IMR-90 (cell line): ENCODE results near the gene CST3. TPM values are rescaled to one million over a fixed set of nuclear protein-coding genes. Genes with fewer than 3 reads are reported as not detected.
"Not testable (repeated sequence)": the region's sequence is repeated elsewhere in the genome, so short reads cannot be mapped to it uniquely, and the experiment has no call there.

Experiments
- ATAC-seq: fragments of 200-7000 bp; cut with Tn5 transposase; 2 replicates; pipeline ENCODE4 v1.9.1; 2020; ENCODE audit warnings: low read depth, mild to moderate bottlenecking, moderate library complexity
- BruUV-seq: library from RNA; stranded (reverse); fragments of 400-500 nt; replicated peaks from 2 replicates; lab custom pipeline; 2021; lab: Mats Ljungman, UMichigan
- CTCF ChIA-PET: fragments of 300-600 bp; formaldehyde crosslinking; extraction: SDS; loops from one replicate; lab custom pipeline; 2021; ENCODE audit warnings: antibody characterized with exemption; lab: Yijun Ruan, JAX
- POLR2A ChIA-PET: fragments of 300-600 bp; sonication (Branson Sonifier 250); formaldehyde crosslinking; loops from one replicate; lab custom pipeline; 2022; ENCODE audit warnings: antibody characterized with exemption; ENCODE audit not compliant: unreplicated experiment; lab: Charles Lee
- DNase-seq: peaks from one replicate; pipeline ENCODE4 v3.0.0; 2013
- H2AFZ ChIP-seq: replicated peaks from 2 replicates; pipeline ENCODE3; 2013; ENCODE audit warnings: low read length, mild to moderate bottlenecking; ENCODE audit not compliant: poor library complexity
- H2AK5ac ChIP-seq: 2 replicates; pipeline ENCODE4 v1.6.1; 2013; ENCODE audit warnings: low read depth, low read length, inconsistent platforms
- H2AK9ac ChIP-seq: replicated peaks from 2 replicates; pipeline ENCODE3; 2013; ENCODE audit warnings: mild to moderate bottlenecking, low read depth, low read length, moderate library complexity; ENCODE audit not compliant: poor library complexity
- H2BK120ac ChIP-seq: 2 replicates; pipeline ENCODE4 v1.6.1; 2013; ENCODE audit warnings: low read depth, low read length, inconsistent platforms
- H2BK15ac ChIP-seq: 3 replicates; pipeline ENCODE4 v1.6.1; 2013; ENCODE audit warnings: low read depth, low read length, inconsistent platforms
- H2BK20ac ChIP-seq: 2 replicates; pipeline ENCODE4 v1.6.1; 2013; ENCODE audit warnings: low read depth, mild to moderate bottlenecking, inconsistent platforms, low read length, moderate library complexity
- H2BK5ac ChIP-seq: 2 replicates; pipeline ENCODE4 v1.6.1; 2013; ENCODE audit warnings: mild to moderate bottlenecking, low read depth, low read length, inconsistent platforms; ENCODE audit not compliant: poor library complexity, severe bottlenecking
- H3K14ac ChIP-seq: replicated peaks from 2 replicates; pipeline ENCODE4 v1.6.1; 2013; ENCODE audit warnings: low read depth, low read length, inconsistent platforms
- H3K18ac ChIP-seq: 2 replicates; pipeline ENCODE4 v1.6.1; 2013; ENCODE audit warnings: low read depth, low read length, control low read depth
- H3K23ac ChIP-seq: 2 replicates; pipeline ENCODE4 v1.6.1; 2013; ENCODE audit warnings: low read depth, low read length, inconsistent platforms
- H3K27ac ChIP-seq: 2 replicates; pipeline ENCODE4 v1.5.1; 2013; ENCODE audit warnings: mild to moderate bottlenecking, control low read depth, low read length; ENCODE audit not compliant: insufficient read depth
- H3K27me3 ChIP-seq: 2 replicates; pipeline ENCODE4 v1.6.1; 2013; ENCODE audit warnings: low read length; ENCODE audit not compliant: control insufficient read depth, insufficient read depth
- H3K36me3 ChIP-seq: 2 replicates; pipeline ENCODE4 v1.6.1; 2013; ENCODE audit warnings: low read length, mixed read lengths; ENCODE audit not compliant: control insufficient read depth, insufficient read depth
- H3K4ac ChIP-seq: 2 replicates; pipeline ENCODE4 v1.6.1; 2013; ENCODE audit warnings: low read depth, low read length, inconsistent platforms
- H3K4me1 ChIP-seq: 2 replicates; pipeline ENCODE4 v1.6.1; 2013; ENCODE audit warnings: low read length, mixed read lengths; ENCODE audit not compliant: control insufficient read depth, insufficient read depth
- H3K4me2 ChIP-seq: 2 replicates; pipeline ENCODE4 v1.6.1; 2013; ENCODE audit warnings: low read depth, mild to moderate bottlenecking, control low read depth, low read length, moderate library complexity
- H3K4me3 ChIP-seq: 2 replicates; pipeline ENCODE4 v1.5.1; 2013; ENCODE audit warnings: low read depth, mild to moderate bottlenecking, control low read depth, low read length, moderate library complexity; ENCODE audit not compliant: insufficient read depth
- H3K56ac ChIP-seq: 2 replicates; pipeline ENCODE4 v1.6.1; 2013; ENCODE audit warnings: low read length, inconsistent platforms; ENCODE audit not compliant: insufficient read depth; ENCODE audit errors: extremely low read depth
- H3K79me1 ChIP-seq, 2 experiments: 2 replicates each; pipeline ENCODE4 v1.6.1; 2013; ENCODE audit warnings: low read length in 2 of 2, inconsistent platforms in 1 of 2, low read depth in 1 of 2
- H3K9ac ChIP-seq: 2 replicates; pipeline ENCODE4 v1.6.1; 2013; ENCODE audit warnings: low read depth, low read length, control low read depth
- H3K9me1 ChIP-seq: 2 replicates; pipeline ENCODE4 v1.6.1; 2013; ENCODE audit warnings: low read length, inconsistent platforms; ENCODE audit not compliant: insufficient read depth
- H3K9me3 ChIP-seq: 2 replicates; pipeline ENCODE4 v1.6.1; 2013; ENCODE audit warnings: low read length; ENCODE audit not compliant: control insufficient read depth, insufficient read depth
- H4K20me1 ChIP-seq: 2 replicates; pipeline ENCODE4 v1.6.1; 2013; ENCODE audit warnings: low read length, inconsistent platforms; ENCODE audit not compliant: insufficient read depth
- H4K5ac ChIP-seq: 2 replicates; pipeline ENCODE4 v1.6.1; 2013; ENCODE audit warnings: mild to moderate bottlenecking, low read depth, low read length, control low read depth
- H4K8ac ChIP-seq, 2 experiments: 2 replicates each; pipeline ENCODE4 v1.6.1; 2013; ENCODE audit warnings: low read depth in 2 of 2, low read length in 2 of 2, control low read depth in 1 of 2, inconsistent platforms in 1 of 2
- H4K91ac ChIP-seq: 2 replicates; pipeline ENCODE4 v1.6.1; 2013; ENCODE audit warnings: low read depth, low read length, inconsistent platforms; ENCODE audit not compliant: insufficient read depth
- WGBS, 2 experiments: methylation state at CpG; one replicate each; pipeline versions ENCODE4 v1.1.5 to v1.1.7; 2013; ENCODE audit warnings: missing lambda C conversion rate in 2 of 2; ENCODE audit not compliant: insufficient read length in 1 of 2; ENCODE audit errors: extremely low coverage in 2 of 2; 5-methylcytosine and 5-hydroxymethylcytosine counted together
- dilution Hi-C: fragments of 300-500 bp; cut with HindIII; formaldehyde crosslinking; loops from one replicate; pipeline ENCODE4 v1.14.3; 2018; ENCODE audit warnings: low sequenced_read_pairs; ENCODE audit not compliant: unreplicated experiment
- in situ Hi-C: fragments of 300-500 bp; cut with MboI; formaldehyde crosslinking; loops from 3 replicates; pipeline ENCODE4 v1.14.3; 2019; ENCODE audit warnings: low sequenced_read_pairs, inconsistent platforms, mixed read lengths
- intact Hi-C: fragments of 100-400 bp; cut with micrococcal nuclease; formaldehyde crosslinking; loops from 2 replicates; pipeline ENCODE4 v1.10.0; 2022
- polyA plus RNA-seq, 3 experiments: library from polyadenylated mRNA; depleted of rRNA; stranded (reverse); fragments of >200 nt; gene quantifications; 2 replicates each; pipeline ENCODE4 v1.2.3, GENCODE V29; 2012; ENCODE audit warnings: low replicate concordance in 1 of 3
- total RNA-seq: library from RNA; depleted of rRNA; stranded (reverse); fragments of >200 nt; gene quantifications from 2 replicates; pipeline ENCODE4 v1.2.3, GENCODE V29; 2012

The CST3 gene
- total and polyA plus RNA-seq, 2 of the 4 experiments (the other 2 are of a cell fraction), result 26.0 to 471 TPM

GRCh38 chr20:23685529-23685896 is 47.8 kb upstream of the CST3 start:
- not testable (repeated sequence) for DNase-seq

More at GRCh38 chr20:23685529-23685896, 47.8 kb upstream of the CST3 start:
- H3K9me1 ChIP-seq, intact Hi-C loops, in situ Hi-C loops, H3K4me1 ChIP-seq, H3K79me1 ChIP-seq, H3K56ac ChIP-seq, H2BK15ac ChIP-seq, H2AK5ac ChIP-seq, H4K5ac ChIP-seq, H3K14ac ChIP-seq, H2AK9ac ChIP-seq, H2BK20ac ChIP-seq, H3K4me3 ChIP-seq, CTCF ChIA-PET, H3K4ac ChIP-seq, H4K20me1 ChIP-seq, H4K91ac ChIP-seq, ATAC-seq, H3K27me3 ChIP-seq, H2BK120ac ChIP-seq, H3K23ac ChIP-seq, POLR2A ChIA-PET, H4K8ac ChIP-seq, H3K9ac ChIP-seq, H3K18ac ChIP-seq, H2AFZ ChIP-seq, H2BK5ac ChIP-seq, BruUV-seq, H3K27ac ChIP-seq, H3K9me3 ChIP-seq, H3K4me2 ChIP-seq, H3K36me3 ChIP-seq, dilution Hi-C loops: not testable (repeated sequence)
- no CpG with 5 or more reads among the region's 4 CpGs for WGBS, 2 experiments
